Activated CD4-positive, alpha-beta T cell treated with anti-CD3 and anti-CD28 coated beads, Interleukin-2, amount 50 U/mL, for 1 hour (primary cell): ENCODE results near the gene PHKG2.

ENCODE experiments used
- DNase-seq: peaks from one replicate; pipeline ENCODE4 v3.0.0-alpha.2; 2020

Gene PHKG2

GRCh38 chr16:30728899-30729672, 19.1 kb upstream of the PHKG2 start:
- DNase-seq, result no peak

GRCh38 chr16:30731411-30731810, 16.8 kb upstream of the PHKG2 start:
- no peak for DNase-seq

- no peak for DNase-seq
These were observed 11.0 kb upstream of the PHKG2 start for GRCh38 chr16:30736995-30737793.

DNA sequence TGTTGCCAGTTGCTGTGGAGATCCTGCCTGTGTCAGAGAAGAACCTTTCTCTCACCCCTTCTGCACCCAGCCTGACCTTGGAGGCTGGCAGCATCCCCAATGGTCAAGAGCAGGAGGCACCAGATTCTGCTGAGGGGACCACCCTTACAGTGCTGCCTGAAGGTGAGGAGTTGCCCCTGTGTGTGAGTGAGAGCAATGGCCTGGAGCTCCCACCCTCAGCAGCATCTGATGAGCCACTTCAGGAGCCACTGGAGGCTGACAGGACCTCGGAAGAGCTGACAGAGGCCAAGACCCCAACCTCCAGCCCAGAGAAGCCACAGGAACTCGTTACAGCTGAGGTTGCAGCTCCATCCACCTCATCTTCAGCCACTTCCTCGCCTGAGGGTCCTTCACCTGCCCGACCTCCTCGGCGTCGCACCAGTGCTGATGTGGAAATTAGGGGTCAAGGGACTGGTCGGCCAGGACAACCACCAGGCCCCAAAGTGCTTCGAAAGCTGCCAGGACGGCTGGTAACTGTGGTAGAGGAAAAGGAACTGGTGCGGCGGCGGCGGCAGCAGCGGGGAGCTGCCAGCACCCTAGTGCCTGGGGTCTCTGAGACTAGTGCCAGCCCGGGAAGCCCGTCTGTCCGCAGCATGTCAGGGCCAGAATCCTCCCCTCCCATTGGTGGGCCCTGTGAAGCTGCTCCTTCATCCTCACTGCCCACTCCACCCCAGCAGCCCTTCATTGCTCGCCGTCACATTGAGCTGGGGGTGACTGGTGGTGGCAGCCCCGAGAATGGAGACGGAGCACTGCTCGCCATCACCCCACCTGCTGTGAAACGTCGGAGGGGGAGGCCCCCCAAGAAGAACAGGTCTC, 10.2 kb upstream of the PHKG2 start:
- no peak for DNase-seq

DNA sequence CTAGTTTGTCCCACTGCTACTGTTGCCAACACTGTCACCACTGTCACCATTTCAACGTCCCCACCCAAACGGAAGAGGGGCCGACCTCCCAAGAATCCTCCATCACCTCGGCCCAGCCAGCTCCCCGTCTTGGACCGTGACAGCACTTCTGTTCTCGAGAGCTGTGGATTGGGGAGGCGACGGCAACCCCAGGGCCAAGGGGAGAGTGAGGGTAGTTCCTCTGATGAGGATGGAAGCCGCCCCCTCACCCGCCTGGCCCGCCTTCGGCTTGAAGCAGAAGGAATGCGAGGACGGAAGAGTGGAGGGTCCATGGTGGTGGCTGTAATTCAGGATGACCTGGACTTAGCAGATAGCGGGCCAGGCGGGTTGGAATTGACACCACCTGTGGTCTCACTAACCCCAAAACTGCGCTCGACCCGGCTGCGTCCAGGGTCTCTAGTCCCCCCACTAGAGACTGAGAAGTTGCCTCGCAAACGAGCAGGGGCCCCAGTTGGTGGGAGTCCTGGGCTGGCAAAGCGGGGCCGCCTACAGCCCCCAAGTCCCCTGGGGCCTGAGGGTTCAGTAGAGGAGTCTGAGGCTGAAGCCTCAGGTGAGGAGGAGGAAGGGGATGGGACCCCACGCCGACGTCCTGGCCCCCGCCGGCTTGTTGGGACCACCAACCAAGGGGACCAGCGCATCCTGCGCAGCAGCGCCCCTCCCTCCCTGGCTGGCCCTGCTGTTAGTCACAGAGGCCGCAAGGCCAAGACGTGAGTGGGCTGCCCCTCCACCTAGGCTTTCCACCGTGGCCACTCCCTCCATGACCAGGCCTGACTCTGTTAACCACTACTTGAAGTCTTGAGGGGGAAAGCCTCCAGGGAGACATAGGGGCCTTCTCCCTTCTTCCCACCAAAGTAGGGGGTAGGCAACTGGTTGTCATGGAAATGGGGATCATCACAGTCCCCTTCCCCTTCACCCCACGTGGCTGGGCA, 9.0 kb upstream of the PHKG2 start:
- DNase-seq, result no peak

- no peak for DNase-seq
These were observed 7.6 kb upstream of the PHKG2 start for GRCh38 chr16:30740364-30741251.

GRCh38 chr16:30741461-30741914, 6.7 kb upstream of the PHKG2 start:
- no peak for DNase-seq

DNA sequence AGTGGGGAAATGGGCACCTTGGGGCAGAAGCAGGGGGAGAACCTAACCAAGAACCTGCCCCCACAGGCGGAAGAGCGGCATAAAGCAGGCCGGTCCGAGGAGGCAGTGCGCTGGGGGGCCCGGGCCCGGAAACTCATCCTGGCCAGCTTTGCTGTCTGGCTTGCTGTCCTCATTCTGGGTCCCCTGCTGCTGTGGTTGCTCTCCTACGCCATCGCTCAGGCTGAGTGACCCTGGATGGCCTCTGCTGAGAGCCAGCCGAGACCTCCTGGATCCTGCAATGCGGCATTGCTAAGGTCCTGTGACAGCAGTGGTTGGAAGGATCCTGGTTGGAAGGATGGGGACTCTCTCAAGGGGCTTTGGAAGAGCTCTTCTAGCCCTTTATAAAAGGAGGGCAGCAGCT, 4.5 kb upstream of the PHKG2 start:
- DNase-seq, result no peak

DNA sequence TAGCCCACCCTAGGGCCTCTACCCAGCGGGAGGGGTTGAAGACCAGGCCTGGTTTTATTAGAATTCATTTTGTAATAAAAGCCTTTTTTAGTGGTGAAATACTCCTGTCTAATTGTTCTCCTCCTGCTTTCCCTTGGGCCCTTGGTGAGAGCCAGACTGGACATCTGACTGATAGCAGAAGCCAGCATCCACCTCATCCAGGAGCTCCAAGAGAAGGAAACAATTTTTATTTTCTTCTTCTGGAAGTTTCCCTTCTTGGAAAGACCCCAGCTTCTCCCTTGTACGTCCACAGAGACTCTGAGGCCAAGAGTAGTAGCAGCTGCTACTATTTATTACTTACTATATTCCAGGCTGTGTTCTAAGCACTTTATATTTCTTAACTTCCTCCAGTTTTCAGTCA, 4.0 kb upstream of the PHKG2 start:
- no peak for DNase-seq

- no peak for DNase-seq
These were observed 3.1 kb upstream of the PHKG2 start for GRCh38 chr16:30745082-30745481.

- no peak for DNase-seq
These were observed 1.5 kb upstream of the PHKG2 start for GRCh38 chr16:30746638-30747175.

GRCh38 chr16:30747331-30747730, 894 bp upstream of the PHKG2 start:
- no peak for DNase-seq

GRCh38 chr16:30748634-30749445, 615 bp downstream of the PHKG2 start:
- no peak for DNase-seq

GRCh38 chr16:30750201-30750600, 2.0 kb downstream of the PHKG2 start:
- no peak for DNase-seq

DNA sequence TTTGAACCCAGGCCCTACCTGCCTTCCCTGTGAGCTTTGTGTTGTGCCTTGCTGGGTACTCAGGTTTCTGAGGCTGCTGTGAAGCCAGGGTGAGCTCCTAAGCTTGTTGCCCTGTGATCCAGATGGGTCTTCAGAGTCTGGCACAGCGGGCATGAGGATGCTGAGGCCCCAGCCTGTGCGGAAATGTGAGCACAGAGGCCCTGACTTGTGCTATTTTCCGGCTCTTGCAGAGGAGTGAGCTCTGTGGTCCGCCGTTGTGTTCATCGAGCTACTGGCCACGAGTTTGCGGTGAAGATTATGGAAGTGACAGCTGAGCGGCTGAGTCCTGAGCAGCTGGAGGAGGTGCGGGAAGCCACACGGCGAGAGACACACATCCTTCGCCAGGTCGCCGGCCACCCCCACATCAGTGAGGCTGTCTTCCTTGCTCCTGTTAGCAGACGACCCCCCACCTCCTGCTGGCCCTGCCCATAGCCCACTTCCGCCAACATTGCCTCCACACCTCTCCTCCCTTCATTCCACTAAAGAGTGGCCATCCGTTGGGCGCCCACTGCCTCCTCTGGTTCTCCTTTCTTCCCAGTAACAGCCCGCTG, 2.7 kb downstream of the PHKG2 start:
- DNase-seq, result no peak

GRCh38 chr16:30753596-30753995, 5.4 kb downstream of the PHKG2 start:
- DNase-seq, result no peak

DNA sequence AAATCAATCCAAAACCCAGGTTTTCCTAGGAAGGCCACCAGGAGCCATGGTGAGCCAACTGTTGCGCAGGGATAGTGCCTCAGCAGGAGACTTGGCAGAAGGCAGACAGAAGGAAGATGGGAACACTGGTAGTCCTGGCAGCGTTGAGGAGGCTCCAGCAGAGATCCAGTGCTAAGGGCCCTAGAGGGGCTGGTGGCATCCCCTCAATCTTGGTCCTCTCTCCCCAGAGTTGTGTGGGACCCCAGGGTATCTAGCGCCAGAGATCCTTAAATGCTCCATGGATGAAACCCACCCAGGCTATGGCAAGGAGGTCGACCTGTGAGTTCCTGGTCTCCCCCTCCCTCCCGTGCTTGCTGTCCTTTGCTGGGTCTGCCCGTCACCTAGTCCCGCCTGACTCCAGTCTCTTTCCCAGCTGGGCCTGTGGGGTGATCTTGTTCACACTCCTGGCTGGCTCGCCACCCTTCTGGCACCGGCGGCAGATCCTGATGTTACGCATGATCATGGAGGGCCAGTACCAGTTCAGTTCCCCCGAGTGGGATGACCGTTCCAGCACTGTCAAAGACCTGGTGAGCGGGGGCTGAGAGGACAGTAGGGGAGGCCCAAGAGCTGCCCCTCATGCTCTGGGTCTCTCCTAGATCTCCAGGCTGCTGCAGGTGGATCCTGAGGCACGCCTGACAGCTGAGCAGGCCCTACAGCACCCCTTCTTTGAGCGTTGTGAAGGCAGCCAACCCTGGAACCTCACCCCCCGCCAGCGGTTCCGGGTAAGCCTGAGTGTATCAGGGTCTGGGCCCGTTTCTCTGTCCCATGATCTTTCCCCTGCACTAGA, 7.9 kb downstream of the PHKG2 start:
- DNase-seq, result no peak

DNA sequence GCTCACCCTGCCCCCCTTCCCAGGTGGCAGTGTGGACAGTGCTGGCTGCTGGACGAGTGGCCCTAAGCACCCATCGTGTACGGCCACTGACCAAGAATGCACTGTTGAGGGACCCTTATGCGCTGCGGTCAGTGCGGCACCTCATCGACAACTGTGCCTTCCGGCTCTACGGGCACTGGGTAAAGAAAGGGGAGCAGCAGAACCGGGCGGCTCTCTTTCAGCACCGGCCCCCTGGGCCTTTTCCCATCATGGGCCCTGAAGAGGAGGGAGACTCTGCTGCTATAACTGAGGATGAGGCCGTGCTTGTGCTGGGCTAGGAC, 8.5 kb downstream of the PHKG2 start:
- no peak for DNase-seq

GRCh38 chr16:30757316-30757715, 9.1 kb downstream of the PHKG2 start:
- no peak for DNase-seq
